Brain microvascular endothelial cell (primary cell): Measurements from ENCODE around the gene GPR160.

Experiments used
- DNase-seq: peaks from one replicate; pipeline ENCODE4 v3.0.0-alpha.2; 2020
- H3K27ac ChIP-seq: fragments of 250-450 bp; sonication (Bioruptor Pico); 2 replicates; pipeline ENCODE4 v1.5.1; 2020; ENCODE audit warnings: mild to moderate bottlenecking, moderate library complexity
- H3K27me3 ChIP-seq: fragments of 250-450 bp; sonication (Bioruptor Pico); replicated peaks from 2 replicates; pipeline ENCODE4 v1.5.1; 2020; ENCODE audit warnings: mild to moderate bottlenecking
- H3K36me3 ChIP-seq: fragments of 250-450 bp; sonication (Bioruptor Pico); replicated peaks from 2 replicates; pipeline ENCODE4 v1.5.1; 2020; ENCODE audit warnings: mild to moderate bottlenecking
- H3K4me3 ChIP-seq: 2 replicates; pipeline ENCODE4 v1.5.1; 2011; ENCODE audit warnings: low read depth, mild to moderate bottlenecking, control low read depth, low read length, moderate library complexity
- in situ Hi-C: cut with HindIII; loops from 2 replicates; pipeline ENCODE4 v1.10.0; 2017; ENCODE audit warnings: low sequenced_read_pairs, low pct_ligation_motif_present
- TF ChIP-seq, protein P1 (sequence below): IDR thresholded peaks from 2 replicates; pipeline ENCODE4 v1.5.1; 2011; ENCODE audit warnings: low read depth, mild to moderate bottlenecking, moderate library complexity, low read length, control low read depth, inconsistent platforms; ENCODE audit errors: missing control alignments

GPR160 gene

DNA sequence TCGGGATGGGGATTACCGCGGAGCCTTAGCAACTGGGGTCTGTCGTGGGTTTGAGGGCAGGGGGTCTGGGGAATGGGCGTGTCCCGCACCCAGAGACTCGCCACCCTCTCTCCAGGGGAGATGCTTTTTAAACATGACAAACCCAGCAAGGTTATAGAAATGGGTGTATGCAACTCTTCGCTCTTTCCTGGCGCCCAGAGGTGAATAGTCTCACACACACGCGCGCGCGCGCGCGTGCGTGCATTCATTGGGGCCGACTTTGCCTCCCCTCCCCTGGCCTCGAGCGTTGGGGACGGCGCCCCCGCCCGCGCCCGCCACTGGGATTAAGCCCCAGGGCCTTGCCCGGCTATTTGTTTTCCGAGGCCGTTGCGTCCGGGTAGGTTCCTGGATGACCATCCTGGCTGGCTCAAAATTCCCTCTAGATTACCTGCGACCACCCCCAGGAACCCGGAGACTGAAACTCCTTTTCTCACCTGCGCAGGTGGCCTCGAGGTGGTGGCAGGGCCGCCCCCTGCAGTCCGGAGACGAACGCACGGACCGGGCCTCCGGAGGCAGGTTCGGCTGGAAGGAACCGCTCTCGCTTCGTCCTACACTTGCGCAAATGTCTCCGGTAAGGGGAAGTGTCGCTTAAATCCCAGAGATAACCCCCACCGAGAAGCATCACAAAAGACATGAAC, 777 bp downstream of the GPR160 start:
- peaks cover 33% of the 10 kb centered on the region for H3K27me3 ChIP-seq
- in situ Hi-C loops: no loop called here
- no peak overlapping the region for H3K27ac ChIP-seq
- TF ChIP-seq, protein P1, sequence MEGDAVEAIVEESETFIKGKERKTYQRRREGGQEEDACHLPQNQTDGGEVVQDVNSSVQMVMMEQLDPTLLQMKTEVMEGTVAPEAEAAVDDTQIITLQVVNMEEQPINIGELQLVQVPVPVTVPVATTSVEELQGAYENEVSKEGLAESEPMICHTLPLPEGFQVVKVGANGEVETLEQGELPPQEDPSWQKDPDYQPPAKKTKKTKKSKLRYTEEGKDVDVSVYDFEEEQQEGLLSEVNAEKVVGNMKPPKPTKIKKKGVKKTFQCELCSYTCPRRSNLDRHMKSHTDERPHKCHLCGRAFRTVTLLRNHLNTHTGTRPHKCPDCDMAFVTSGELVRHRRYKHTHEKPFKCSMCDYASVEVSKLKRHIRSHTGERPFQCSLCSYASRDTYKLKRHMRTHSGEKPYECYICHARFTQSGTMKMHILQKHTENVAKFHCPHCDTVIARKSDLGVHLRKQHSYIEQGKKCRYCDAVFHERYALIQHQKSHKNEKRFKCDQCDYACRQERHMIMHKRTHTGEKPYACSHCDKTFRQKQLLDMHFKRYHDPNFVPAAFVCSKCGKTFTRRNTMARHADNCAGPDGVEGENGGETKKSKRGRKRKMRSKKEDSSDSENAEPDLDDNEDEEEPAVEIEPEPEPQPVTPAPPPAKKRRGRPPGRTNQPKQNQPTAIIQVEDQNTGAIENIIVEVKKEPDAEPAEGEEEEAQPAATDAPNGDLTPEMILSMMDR: peak; percentile 30
- peak overlapping the region; percentile 48 for H3K4me3 ChIP-seq
- no peaks in the 10 kb centered on the region for H3K36me3 ChIP-seq
- DNase-seq: no peak

DNA sequence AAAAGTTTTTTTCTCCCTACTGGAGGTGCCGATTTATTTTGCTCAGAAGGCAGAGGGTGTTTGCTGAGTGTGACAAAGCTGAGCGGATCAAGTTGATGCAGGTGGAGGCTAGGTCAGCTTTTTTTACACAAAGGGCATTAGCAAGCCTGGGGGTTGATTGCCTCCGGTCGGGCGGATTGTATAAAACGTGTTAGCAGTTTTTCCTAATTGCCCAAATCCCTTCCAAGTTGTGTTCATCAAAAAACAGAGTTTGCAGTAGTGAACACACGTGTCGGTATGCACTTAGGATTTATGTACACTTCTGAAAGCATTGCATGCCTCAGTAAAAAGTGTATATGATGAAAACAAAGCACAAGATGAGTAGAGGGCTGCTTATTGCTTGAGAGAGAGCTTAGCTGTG, 2.6 kb downstream of the GPR160 start:
- TF ChIP-seq, protein P1: no peak
- H3K36me3 ChIP-seq: no peaks in the 10 kb centered on the region
- in situ Hi-C loops: no loop called here
- no peak overlapping the region for H3K27ac ChIP-seq
- peaks cover 33% of the 10 kb centered on the region for H3K27me3 ChIP-seq
- no peak for DNase-seq
- H3K4me3 ChIP-seq: no peak overlapping the region

DNA sequence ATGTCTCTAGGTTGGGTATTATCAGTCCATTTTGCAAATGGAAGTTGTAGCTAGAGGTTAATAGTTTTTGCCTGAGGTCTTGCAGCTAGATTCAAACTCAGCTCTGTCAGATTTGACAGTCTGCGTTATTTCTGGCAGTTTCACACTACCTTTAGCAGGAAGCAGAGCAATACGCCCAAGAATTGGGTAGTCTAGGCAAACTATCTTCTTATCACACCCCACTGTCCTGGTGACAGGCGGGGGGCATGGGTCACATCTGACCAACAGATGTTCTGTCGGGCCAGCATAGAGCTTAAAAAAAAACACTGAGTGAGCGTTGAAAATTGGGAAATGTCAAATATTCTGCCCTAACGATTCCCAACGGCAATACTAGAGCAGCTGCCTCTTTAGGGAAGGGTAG, 5.7 kb downstream of the GPR160 start:
- Histone ChIP-seq H3K27me3 (peaks cover 22% of the 10 kb centered on the region), H3K36me3 (no peaks in the 10 kb centered on the region), H3K4me3 (no peak overlapping the region), H3K27ac (no peak overlapping the region)
- TF ChIP-seq, protein P1: no peak
- in situ Hi-C loops: no loop called here
- DNase-seq: no peak

DNA sequence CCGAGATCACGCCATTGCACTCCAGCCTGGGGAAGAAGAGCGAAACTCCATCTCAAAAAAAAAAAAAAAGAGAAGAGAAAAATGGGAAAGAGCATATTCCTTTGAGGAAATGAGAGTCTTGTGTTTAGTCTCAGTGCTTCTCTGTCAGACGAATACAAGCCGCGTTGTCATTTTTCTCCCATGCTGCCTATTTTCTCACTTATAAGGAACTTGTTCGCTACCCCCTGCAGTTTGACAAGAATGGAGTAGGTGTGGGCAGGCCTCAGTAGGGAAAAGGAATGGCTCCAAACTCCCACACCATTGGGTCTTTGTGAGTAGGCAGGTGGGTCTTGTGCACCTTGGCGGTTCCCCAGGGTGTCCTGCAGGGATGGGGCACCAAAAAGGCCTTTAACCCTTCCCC, 6.5 kb downstream of the GPR160 start:
- in situ Hi-C loops: no loop called here
- TF ChIP-seq, protein P1: no peak
- no peaks in the 10 kb centered on the region for H3K36me3 ChIP-seq
- H3K27ac ChIP-seq: no peak overlapping the region
- no peak for DNase-seq
- peaks cover 15% of the 10 kb centered on the region for H3K27me3 ChIP-seq
- H3K4me3 ChIP-seq: no peak overlapping the region

DNA sequence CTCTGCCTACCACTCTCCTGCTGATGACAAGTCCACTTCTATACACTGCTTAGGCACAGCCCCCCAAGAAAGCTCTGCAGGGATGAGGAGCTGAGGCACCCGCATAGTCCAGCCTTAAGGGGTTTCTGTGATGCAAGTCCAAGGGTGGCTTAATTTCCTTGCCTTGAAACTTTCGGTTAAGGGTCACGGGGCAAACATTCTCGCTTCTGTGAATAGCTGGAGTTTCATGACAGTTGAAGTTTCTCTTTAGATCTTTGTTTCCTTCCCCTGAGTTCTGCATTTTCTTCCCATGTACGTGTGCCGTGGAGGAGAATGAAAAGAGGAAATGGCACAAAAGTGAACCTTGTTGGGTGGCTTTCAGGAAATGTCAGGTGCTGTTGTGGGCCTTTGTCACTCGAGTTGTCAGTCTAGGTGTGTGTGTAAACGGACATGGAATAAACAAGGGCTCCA, 7.0 kb downstream of the GPR160 start:
- H3K36me3 ChIP-seq: no peaks in the 10 kb centered on the region
- in situ Hi-C loops: no loop called here
- peaks cover 12% of the 10 kb centered on the region for H3K27me3 ChIP-seq
- H3K4me3 ChIP-seq: no peak overlapping the region
- no peak for DNase-seq
- no peak overlapping the region for H3K27ac ChIP-seq
- TF ChIP-seq, protein P1: no peak
